Heart left ventricle (tissue), 16 donors: Measurements from ENCODE around the gene THPO. TPM values are rescaled to one million over a fixed set of nuclear protein-coding genes. Genes with fewer than 3 reads are reported as not detected.

Experiments
- ATAC-seq, 4 donors: fragments of 200-7000 bp; cut with Tn5 transposase; one replicate each; pipeline ENCODE4 v1.9.1; 2020 to 2022; ENCODE audit warnings: moderate library complexity in 4 of 4, mild to moderate bottlenecking in 3 of 4, moderate number of reproducible peaks in 1 of 4
- DNase-seq, 5 donors: peaks; one replicate each; pipeline ENCODE4 v3.0.0-alpha.2; 2020
- H3K27ac ChIP-seq, 12 donors: fragments of 200-600 bp; sonication (generic) in 4 of 12; one replicate each; pipeline versions ENCODE4 v1.5.0 to v1.8.0; 2016 to 2022; ENCODE audit warnings: mild to moderate bottlenecking in 2 of 12
- H3K27me3 ChIP-seq, 9 donors: fragments of 200-600 bp; sonication (generic) in 2 of 9; one replicate each; pipeline versions ENCODE4 v1.5.1 to v1.8.0; 2016 to 2022; ENCODE audit warnings: mild to moderate bottlenecking in 3 of 9
- H3K36me3 ChIP-seq, 9 donors: fragments of 200-600 bp; sonication (generic) in 2 of 9; one replicate each; pipeline versions ENCODE4 v1.5.0 to v1.8.0; 2018 to 2022; ENCODE audit warnings: mild to moderate bottlenecking in 2 of 9
- H3K4me1 ChIP-seq, 12 donors: fragments of 200-600 bp; sonication (generic) in 4 of 12; one replicate each; pipeline versions ENCODE4 v1.5.0 to v1.8.0; 2016 to 2022; ENCODE audit warnings: mild to moderate bottlenecking in 3 of 12
- H3K4me3 ChIP-seq, 12 donors: fragments of 200-600 bp; sonication (generic) in 4 of 12; one replicate each; pipeline versions ENCODE4 v1.5.0 to v1.8.0; 2017 to 2022; ENCODE audit warnings: mild to moderate bottlenecking in 9 of 12, moderate library complexity in 4 of 12
- H3K9me3 ChIP-seq, 12 donors: fragments of 200-600 bp; sonication (generic) in 4 of 12; one replicate each; pipeline versions ENCODE4 v1.5.0 to v1.8.0; 2016 to 2022; ENCODE audit warnings: mild to moderate bottlenecking in 1 of 12
- CTCF ChIP-seq, 12 donors: fragments of 200-600 bp; sonication (generic) in 4 of 12; IDR thresholded peaks; one replicate each; pipeline versions ENCODE4 v1.5.0 to v1.8.0; 2018 to 2022; ENCODE audit warnings: antibody characterized with exemption in 12 of 12, mild to moderate bottlenecking in 5 of 12
- POLR2A ChIP-seq, 2 donors: fragments of 450-650 bp; IDR thresholded peaks; one replicate each; pipeline ENCODE4 v1.6.1; 2017; ENCODE audit warnings: antibody characterized with exemption in 2 of 2, mild to moderate bottlenecking in 2 of 2, moderate library complexity in 2 of 2
- WGBS, 4 donors: extraction: QIAGEN DNeasy Blood & Tissue Kit in 2 of 4; methylation state at CpG; one replicate each; pipeline versions ENCODE4 v1.1.5 to v1.1.7; 2013 to 2018; 5-methylcytosine and 5-hydroxymethylcytosine counted together
- intact Hi-C, 10 donors: fragments of 100-400 bp; cut with DNase I; formaldehyde crosslinking; loops; one replicate each; pipeline versions ENCODE4 v1.11.1 to v1.14.2; 2022
- polyA plus RNA-seq, 2 donors: library from polyadenylated mRNA; stranded (reverse); fragments of 200-250 nt; gene quantifications; one replicate each; pipeline ENCODE4 v1.2.3, GENCODE V29; 2013
- total RNA-seq, 9 donors: library from RNA; depleted of rRNA in 2 of 9; stranded (reverse); fragments of >200 nt in 2 of 9; fragmentation: NEBNext Ultra II Directional in 3 of 9; extraction: Animal tissue kit (Norgen Biotek cat#: 25700) in 3 of 9; gene quantifications; one replicate each; pipeline versions ENCODE4 v1.1.0 to v1.2.4, GENCODE V29; 2016 to 2023
- donor health status: ischemic (EF 13 %, LVEDD 7.1; RV severe dilation, severe dysfunction).
- donor health status: healthy with polysubstance abuse.
- donor health status: DM: no; HTN: yes; CAD: no.
- donor health status: DM: no; HTN: no; CAD: no.
- donor health status: ischemic (EF 25% LVEDD 6.9; RV normal size, moderate dysfunction).
- donor health status: ischemic (EF 25% LVEDD 5.7; RV mildly dilated, moderate dysfunction).
- donor health status: healthy.
- donor health status: DM: yes; HTN: yes; CAD: no.
- donor health status: ischemic (EF 35%, LVEDD 5.7; RV mildly dilated, moderate dysfunction).
- donor health status: nonischemic (EF 11% LVEDD 7.7; RV severe dilation, severe dysfunction).
- donor health status: DM: yes; HTN: yes; CAD: no.
- donor health status: PGD.
- donor health status: ischemic (EF 29% LVEDD 5.4; RV normal size, mild dysfunction).
- donor health status: nonischemic (EF 23%, LVEDD 6.1; RV moderate dilation, normal function).

THPO gene
- total and polyA plus RNA-seq, 11 donors, result 0.12 to 0.68 (median 0.28) TPM; not detected in 5

GRCh38 chr3:184334470-184335158 lies 43.4 kb downstream of the THPO start:
- DNase-seq, result peak in 2 of 5 donors; percentile 25 to 30
- WGBS, 4 donors, result 83 to 86% (median 84%) methylated on average over 14 to 15 of the region's 15 CpGs
- peaks cover 11 to 49% (median 36%) of the 10 kb centered on the region in 12 donors for H3K4me1 ChIP-seq

GRCh38 chr3:184333700-184334099 lies 44.3 kb downstream of the THPO start:
- ATAC-seq (no peak), DNase-seq (peak in 1 of 5 donors; percentile 19)
- no peaks in the 10 kb centered on the region for H3K9me3 ChIP-seq
- TF ChIP-seq CTCF (IDR thresholded peaks at IDR 0.05) (no peak), POLR2A (IDR thresholded peaks at IDR 0.05) (no peak)
- no peaks in the 10 kb centered on the region for H3K27me3 ChIP-seq
- peaks cover 8 to 68% (median 66%) of the 10 kb centered on the region in 9 donors for H3K36me3 ChIP-seq
- 77 to 87% (median 86%) methylated on average over 2 to 3 of the region's 3 CpGs for WGBS, 4 donors
- no peak overlapping the region for H3K4me3 ChIP-seq
- intact Hi-C loops, result loop anchor here in 2 of 10 donors (2.0 kb wide), 1 partner anchor 13 kb away; no protein-coding TSS in a partner anchor
- H3K4me1 ChIP-seq, result peaks cover 11 to 41% (median 28%) of the 10 kb centered on the region in 12 donors
- peak overlapping the region in 2 of 12 donors; percentile 11 to 48 for H3K27ac ChIP-seq

More at GRCh38 chr3:184334470-184335158, 43.4 kb downstream of the THPO start:
- ATAC-seq, result no peak
- peaks cover 8 to 58% (median 57%) of the 10 kb centered on the region in 9 donors for H3K36me3 ChIP-seq
- no peak overlapping the region for H3K4me3 ChIP-seq
- no peaks in the 10 kb centered on the region for H3K27me3 ChIP-seq
- H3K27ac ChIP-seq, result peak overlapping the region in 6 of 12 donors; percentile 90 to 100 (median 96)
- TF ChIP-seq CTCF (IDR thresholded peaks at IDR 0.05) (no peak), POLR2A (IDR thresholded peaks at IDR 0.05) (no peak)
- intact Hi-C loops, result loop anchor here in 2 of 10 donors (2.0 kb wide), 1 partner anchor 14 kb away; no protein-coding TSS in a partner anchor
- H3K9me3 ChIP-seq, result no peaks in the 10 kb centered on the region

- DNase-seq (peak in 1 of 5 donors; percentile 12), ATAC-seq (no peak)
- Histone ChIP-seq H3K4me1 (peaks cover 6 to 36% (median 24%) of the 10 kb centered on the region in 12 donors), H3K27ac (peak overlapping the region in 6 of 12 donors; percentile 3 to 67 (median 25)), H3K4me3 (no peak overlapping the region), H3K9me3 (no peaks in the 10 kb centered on the region), H3K36me3 (peaks cover 10 to 73% (median 71%) of the 10 kb centered on the region in 9 donors), H3K27me3 (no peaks in the 10 kb centered on the region)
- TF ChIP-seq POLR2A (IDR thresholded peaks at IDR 0.05) (no peak), CTCF (IDR thresholded peaks at IDR 0.05) (no peak)
- WGBS, 4 donors, result 77 to 86% (median 82%) methylated on average over 6 of the region's 6 CpGs
- intact Hi-C loops, result no loop called here
Observed at GRCh38 chr3:184333190-184333589, 44.8 kb downstream of the THPO start.

GRCh38 chr3:184332370-184333090 lies 45.5 kb downstream of the THPO start:
- DNase-seq (no peak), ATAC-seq (no peak)
- WGBS, 4 donors, result 68 to 73% (median 72%) methylated on average over 10 of the region's 10 CpGs
- H3K4me3 ChIP-seq, result no peak overlapping the region
- peak overlapping the region in 8 of 12 donors; percentile 11 to 67 (median 32) for H3K27ac ChIP-seq
- TF ChIP-seq CTCF (IDR thresholded peaks at IDR 0.05) (no peak), POLR2A (IDR thresholded peaks at IDR 0.05) (no peak)
- peaks cover 10 to 79% (median 78%) of the 10 kb centered on the region in 9 donors for H3K36me3 ChIP-seq
- intact Hi-C loops, result no loop called here
- H3K9me3 ChIP-seq, result no peaks in the 10 kb centered on the region
- H3K27me3 ChIP-seq, result no peaks in the 10 kb centered on the region
- peaks cover under 1 to 29% (median 17%) of the 10 kb centered on the region in 12 donors for H3K4me1 ChIP-seq
